K562 (cell line): ENCODE measurements around the gene GH2. TPM values are rescaled to one million over a fixed set of nuclear protein-coding genes. Genes with fewer than 3 reads are reported as not detected.

Experiments
- BRD9 ChIP-seq: fragments of 450-650 bp; IDR thresholded peaks from 2 replicates; pipeline ENCODE4 v1.6.1; 2018; ENCODE audit warnings: low read depth; ENCODE audit not compliant: partially characterized antibody
- CBX3 ChIP-seq, 2 experiments: IDR thresholded peaks; 1 replicate in 1 of 2; 2 replicates in 1 of 2; pipeline ENCODE4 v1.6.1; 2012; ENCODE audit warnings: inconsistent platforms in 2 of 2, low read length in 2 of 2, borderline replicate concordance in 1 of 2, control low read depth in 1 of 2
- CEBPG ChIP-seq, 3 experiments: fragments of 200-800 bp in 1 of 3; sonication (Bioruptor generic) in 1 of 3; sonication (generic) in 1 of 3; formaldehyde crosslinking in 1 of 3; IDR thresholded peaks in 2 of 3; conservative IDR thresholded peaks in 1 of 3; 2 replicates each; pipeline versions ENCODE4 v1.6.1 to v1.8.0; 2016 to 2022; ENCODE audit warnings: missing compliant biosample characterization in 2 of 3, missing genetic modification characterization in 2 of 3, mild to moderate bottlenecking in 1 of 3, missing genetic modification reagents in 1 of 3
- E4F1 ChIP-seq: fragments of 250-450 bp; sonication (Bioruptor Pico); IDR thresholded peaks from 2 replicates; pipeline ENCODE4 v1.5.0; 2021; ENCODE audit warnings: mild to moderate bottlenecking, borderline replicate concordance
- EGR1 ChIP-seq: fragments of 450-650 bp; conservative IDR thresholded peaks from 2 replicates; pipeline ENCODE4 v1.6.1; 2017; ENCODE audit warnings: mild to moderate bottlenecking
- ETV6 ChIP-seq, 3 experiments: fragments of 150-350 bp in 1 of 3; sonication (generic) in 1 of 3; formaldehyde crosslinking in 1 of 3; IDR thresholded peaks; 2 replicates each; pipeline versions ENCODE4 v1.6.1 to v1.8.0; 2014 to 2022; ENCODE audit warnings: borderline replicate concordance in 2 of 3, low read depth in 2 of 3, antibody characterized with exemption in 1 of 3, low read length in 1 of 3, mild to moderate bottlenecking in 1 of 3, missing genetic modification reagents in 1 of 3
- HIVEP1 ChIP-seq: fragments of 250-450 bp; sonication (Bioruptor Pico); IDR thresholded peaks from 2 replicates; pipeline ENCODE4 v1.4.0; 2020; ENCODE audit warnings: mild to moderate bottlenecking
- KLF13 ChIP-seq: fragments of 450-650 bp; IDR thresholded peaks from 2 replicates; pipeline ENCODE4 v1.6.1; 2016; ENCODE audit warnings: missing genetic modification characterization, low read depth, mild to moderate bottlenecking, missing compliant biosample characterization, moderate library complexity, borderline replicate concordance
- MCM3 ChIP-seq: fragments of 450-650 bp; IDR thresholded peaks from 2 replicates; pipeline ENCODE4 v1.6.1; 2016
- MYNN ChIP-seq, 2 experiments: sonication (generic); formaldehyde crosslinking in 1 of 2; IDR thresholded peaks; 2 replicates each; pipeline versions ENCODE4 v1.5.0 to v1.6.1; 2016 to 2020; ENCODE audit warnings: antibody characterized with exemption in 1 of 2, missing genetic modification reagents in 1 of 2
- NR2F6 ChIP-seq: fragments of 450-650 bp; formaldehyde crosslinking; IDR thresholded peaks from 2 replicates; pipeline ENCODE4 v1.4.0; 2020; ENCODE audit warnings: mild to moderate bottlenecking
- NUFIP1 ChIP-seq: fragments of 450-650 bp; IDR thresholded peaks from 2 replicates; pipeline ENCODE4 v1.6.1; 2018; ENCODE audit not compliant: partially characterized antibody
- PML ChIP-seq: IDR thresholded peaks from 2 replicates; pipeline ENCODE4 v1.6.1; 2012; ENCODE audit warnings: low read length, inconsistent platforms
- RAD21 ChIP-seq, 2 experiments: fragments of 250-450 bp in 1 of 2; fragments of 450-650 bp in 1 of 2; sonication (Bioruptor Pico) in 1 of 2; formaldehyde crosslinking in 1 of 2; IDR thresholded peaks in 1 of 2; conservative IDR thresholded peaks in 1 of 2; 2 replicates each; pipeline versions ENCODE4 v1.4.0 to v1.8.0; 2020 to 2022; ENCODE audit warnings: mild to moderate bottlenecking in 2 of 2, moderate library complexity in 1 of 2
- SMARCE1 ChIP-seq: fragments of 450-650 bp; IDR thresholded peaks from 2 replicates; pipeline ENCODE4 v1.7.1; 2016; ENCODE audit warnings: mild to moderate bottlenecking
- SNRNP70 ChIP-seq: fragments of 200-400 bp; formaldehyde crosslinking; optimal IDR thresholded peaks from 2 replicates; pipeline ENCODE3; 2017; ENCODE audit warnings: low read depth, low read length
- TBP ChIP-seq: optimal IDR thresholded peaks from 2 replicates; pipeline ENCODE3; 2011; ENCODE audit warnings: low read depth, low read length, improper control_type of control experiment
- TFE3 ChIP-seq: fragments of 450-650 bp; formaldehyde crosslinking; IDR thresholded peaks from 2 replicates; pipeline ENCODE4 v1.4.0; 2020; ENCODE audit warnings: mild to moderate bottlenecking, mixed read lengths
- ZC3H4 ChIP-seq: sonication (generic); formaldehyde crosslinking; IDR thresholded peaks from 2 replicates; pipeline ENCODE4 v1.9.0; 2021; ENCODE audit warnings: missing genetic modification reagents, borderline replicate concordance
- ZEB2 ChIP-seq: fragments of 450-650 bp; IDR thresholded peaks from 2 replicates; pipeline ENCODE4 v1.6.1; 2016
- ZNF165 ChIP-seq: fragments of 250-450 bp; sonication (Bioruptor Pico); IDR thresholded peaks from 2 replicates; pipeline ENCODE4 v1.4.0; 2020; ENCODE audit warnings: borderline replicate concordance
- ZNF232 ChIP-seq: sonication (generic); formaldehyde crosslinking; IDR thresholded peaks from 2 replicates; pipeline ENCODE4 v1.8.0; 2022; ENCODE audit warnings: mild to moderate bottlenecking, missing genetic modification reagents
- ZNF354B ChIP-seq: fragments of 250-450 bp; sonication (Bioruptor Pico); IDR thresholded peaks from 2 replicates; pipeline ENCODE4 v1.4.0; 2020
- ZNF778 ChIP-seq: fragments of 450-650 bp; formaldehyde crosslinking; IDR thresholded peaks from 2 replicates; pipeline ENCODE4 v1.4.0; 2020; ENCODE audit warnings: mild to moderate bottlenecking, moderate library complexity
- polyA plus RNA-seq, 8 experiments: library from polyadenylated mRNA; depleted of rRNA in 4 of 8; stranded (reverse) in 5 of 8; unstranded in 3 of 8; fragments of >200 nt; fragmentation: Nextera tagmentation in 2 of 8; fragmentation: Illumina TruSeq in 1 of 8; extraction: Ambion mirVana in 2 of 8; extraction: Trizol in 1 of 8; gene quantifications; 2 replicates each; pipeline versions ENCODE4 v1.2.1 to v1.2.3, GENCODE V29; 2011 to 2014; ENCODE audit warnings: inconsistent platforms in 1 of 8, missing spikeins in 1 of 8
- total RNA-seq, 7 experiments: library from RNA; depleted of rRNA in 6 of 7; stranded (reverse); fragments of >200 nt in 6 of 7; fragmentation: Illumina TruSeq in 2 of 7; extraction: Trizol in 2 of 7; gene quantifications; 2 replicates each; pipeline versions ENCODE4 v1.2.1 to v1.2.3, GENCODE V29; 2011 to 2021; ENCODE audit warnings: low replicate concordance in 1 of 7

Gene GH2
- total and polyA plus RNA-seq, 9 of the 15 experiments (the other 6 are each of a cell fraction or from before 2014, with no cell fraction given) = not detected

- TF ChIP-seq MYNN (IDR thresholded peaks at IDR 0.05) (no peak), MYNN (CRISPR knock-in tag; IDR thresholded peaks at IDR 0.05) (no peak), ZC3H4 (CRISPR knock-in tag) (peak; percentile 77; the same call in 1 of the 2 replicates), ZNF354B (CRISPR knock-in tag) (0 out of 2 replicates have a peak, but pooled peaks have one; percentile 33), MCM3 (no peak; the same call in 1 of the 2 replicates), ZNF778 (CRISPR knock-in tag) (no peak), CEBPG (CRISPR knock-in tag; IDR thresholded peaks at IDR 0.05) (no peak), CEBPG (tag; conservative IDR thresholded peaks at IDR 0.05 in 1 of 2, IDR thresholded peaks at IDR 0.05 in 1 of 2) (no peak), NR2F6 (CRISPR knock-in tag) (no peak), ZEB2 (0 out of 2 replicates have a peak, but pooled peaks have one; percentile 31), PML (peak; percentile 41; the same call in 1 of the 2 replicates), RAD21 (CRISPR knock-in tag; conservative IDR thresholded peaks at IDR 0.05 in 1 of 2, IDR thresholded peaks at IDR 0.05 in 1 of 2) (0 out of 4 replicates have a peak, but pooled peaks of 1 of the 2 experiments have one; percentile 11), TBP (peak; percentile 56), ZNF165 (CRISPR knock-in tag) (peak; percentile 75; the same call in 1 of the 2 replicates), BRD9 (no peak), SMARCE1 (0 out of 2 replicates have a peak, but pooled peaks have one; percentile 19), E4F1 (CRISPR knock-in tag) (no peak), EGR1 (peak; percentile 84), CBX3 (IDR thresholded peaks at IDR 0.05; ENCODE audit: borderline replicate concordance in 1 of 2, low read length in 2 of 2) (peak in 1 of 2 experiments; percentile 94; a peak in 2 of 3 replicates), ETV6 (IDR thresholded peaks at IDR 0.05; ENCODE audit: borderline replicate concordance in 1 of 2, low read depth in 2 of 2, low read length in 1 of 2) (no peak), ETV6 (CRISPR knock-in tag; IDR thresholded peaks at IDR 0.05; ENCODE audit: borderline replicate concordance) (peak; percentile 99; the same call in 1 of the 2 replicates), HIVEP1 (CRISPR knock-in tag) (peak; percentile 85), NUFIP1 (peak; percentile 96), KLF13 (tag) (peak; percentile 68; the same call in 1 of the 2 replicates), SNRNP70 (no peak), ZNF232 (CRISPR knock-in tag) (peak; percentile 98), TFE3 (CRISPR knock-in tag) (peak; percentile 39; the same call in 1 of the 2 replicates)
Measured at GRCh38 chr17:63848834-63849689, 32.7 kb downstream of the GH2 start (continued).
